GM12878 (cell line): Measurements from ENCODE around the gene RPL7A. TPM values are rescaled to one million over a fixed set of nuclear protein-coding genes. Genes with fewer than 3 reads are reported as not detected.

ENCODE experiments used
- IKZF2 ChIP-seq, 2 experiments: fragments of 450-650 bp; IDR thresholded peaks; 2 replicates each; pipeline ENCODE4 v1.6.1; 2017; ENCODE audit warnings: mild to moderate bottlenecking in 2 of 2, moderate library complexity in 2 of 2
- JUNB ChIP-seq: IDR thresholded peaks from 2 replicates; pipeline ENCODE4 v1.6.1; 2016; ENCODE audit warnings: antibody characterized with exemption, mild to moderate bottlenecking
- REST ChIP-seq: IDR thresholded peaks from 2 replicates; pipeline ENCODE4 v1.6.1; 2012; ENCODE audit warnings: mild to moderate bottlenecking, low read depth, low read length
- ZBTB4 ChIP-seq: fragments of 450-650 bp; formaldehyde crosslinking; IDR thresholded peaks from 2 replicates; pipeline ENCODE4 v1.4.0; 2022; ENCODE audit warnings: mild to moderate bottlenecking, moderate library complexity
- polyA plus RNA-seq, 11 experiments: library from polyadenylated mRNA; depleted of rRNA in 4 of 11; unstranded in 6 of 11; stranded (reverse) in 5 of 11; fragments of >200 nt; fragmentation: Nextera tagmentation in 4 of 11; fragmentation: Illumina TruSeq in 1 of 11; extraction: Ambion mirVana in 4 of 11; extraction: Trizol in 1 of 11; gene quantifications; 1 replicate in 1 of 11; 2 replicates in 10 of 11; pipeline versions ENCODE4 v1.2.1 to v1.2.3, GENCODE V29; 2011 to 2016; ENCODE audit warnings: inconsistent platforms in 2 of 11, missing spikeins in 2 of 11, low read depth in 1 of 11
- total RNA-seq, 4 experiments: library from RNA; depleted of rRNA in 3 of 4; stranded (reverse); fragments of >200 nt in 3 of 4; fragmentation: Illumina TruSeq in 1 of 4; extraction: Trizol in 1 of 4; gene quantifications; 2 replicates each; pipeline versions ENCODE4 v1.2.1 to v1.2.3, GENCODE V29; 2013 to 2021

RPL7A gene
- total and polyA plus RNA-seq, 10 of the 15 experiments (the other 5 are each of a cell fraction or from before 2014, with no cell fraction given): 917 to 5,193 (median 3,326) TPM

- no peak for TF ChIP-seq REST
- no peak for TF ChIP-seq IKZF2 (IDR thresholded peaks at IDR 0.05)
- no peak for TF ChIP-seq ZBTB4 (CRISPR knock-in tag)
- no peak for TF ChIP-seq JUNB
These were observed 4.8 kb downstream of the RPL7A start (continued) for GRCh38 chr9:133352635-133353340.
